Ramos (cell line): Measurements from ENCODE around the gene EIF4G3.
"Not testable (repeated sequence)": the region's sequence is repeated elsewhere in the genome, so short reads cannot be mapped to it uniquely, and the experiment has no call there.

Experiments used
- in situ Hi-C: fragments of 300-500 bp; cut with MboI; formaldehyde crosslinking; loops from one replicate; pipeline ENCODE4 v1.14.3; 2022; ENCODE audit warnings: low sequenced_read_pairs; ENCODE audit not compliant: unreplicated experiment

The EIF4G3 gene

GRCh38 chr1:21045351-21045750 is 131.3 kb downstream of the EIF4G3 start:
- in situ Hi-C loops: no loop called here

GRCh38 chr1:21042929-21043605 is 133.6 kb downstream of the EIF4G3 start:
- in situ Hi-C loops: no loop called here

- in situ Hi-C loops: no loop called here
These were observed 135.2 kb downstream of the EIF4G3 start for GRCh38 chr1:21041541-21041940.

- in situ Hi-C loops: no loop called here
These were observed 139.6 kb downstream of the EIF4G3 start for GRCh38 chr1:21037091-21037490.

- in situ Hi-C loops: no loop called here
These were observed 140.9 kb downstream of the EIF4G3 start for GRCh38 chr1:21035794-21036193.

- in situ Hi-C loops: no loop called here
These were observed 141.7 kb downstream of the EIF4G3 start for GRCh38 chr1:21034725-21035628.

- in situ Hi-C loops: no loop called here
These were observed 144.0 kb downstream of the EIF4G3 start for GRCh38 chr1:21032741-21033140.

- in situ Hi-C loops: no loop called here
These were observed 146.5 kb downstream of the EIF4G3 start for GRCh38 chr1:21030181-21030580.

- in situ Hi-C loops: no loop called here
These were observed 148.1 kb downstream of the EIF4G3 start for GRCh38 chr1:21028520-21029145.

- in situ Hi-C loops: no loop called here
These were observed 148.9 kb downstream of the EIF4G3 start for GRCh38 chr1:21027805-21028204.

- in situ Hi-C loops: no loop called here
These were observed 151.8 kb downstream of the EIF4G3 start for GRCh38 chr1:21024918-21025317.

- in situ Hi-C loops: not testable (repeated sequence)
These were observed 152.4 kb downstream of the EIF4G3 start for GRCh38 chr1:21024136-21024896.

GRCh38 chr1:21022279-21023040 is 154.2 kb downstream of the EIF4G3 start:
- in situ Hi-C loops: no loop called here

GRCh38 chr1:21021311-21021710 is 155.4 kb downstream of the EIF4G3 start:
- in situ Hi-C loops: no loop called here

GRCh38 chr1:21020151-21020550 is 156.5 kb downstream of the EIF4G3 start:
- in situ Hi-C loops: no loop called here

- in situ Hi-C loops: no loop called here
These were observed 158.0 kb downstream of the EIF4G3 start for GRCh38 chr1:21018673-21019072.

GRCh38 chr1:21013510-21013909 is 163.2 kb downstream of the EIF4G3 start:
- in situ Hi-C loops: no loop called here

GRCh38 chr1:21012937-21013336 is 163.8 kb downstream of the EIF4G3 start:
- in situ Hi-C loops: no loop called here

- in situ Hi-C loops: no loop called here
These were observed 168.8 kb downstream of the EIF4G3 start for GRCh38 chr1:21007876-21008275.
